ENCODE data around the gene ZNF608. TPM values are rescaled to one million over a fixed set of nuclear protein-coding genes. Genes with fewer than 3 reads are reported as not detected.

Gene ZNF608
- total and polyA plus RNA-seq, 5 experiments from 2014 or later, result 0.47 to 0.66 TPM; not detected in 3

DNA sequence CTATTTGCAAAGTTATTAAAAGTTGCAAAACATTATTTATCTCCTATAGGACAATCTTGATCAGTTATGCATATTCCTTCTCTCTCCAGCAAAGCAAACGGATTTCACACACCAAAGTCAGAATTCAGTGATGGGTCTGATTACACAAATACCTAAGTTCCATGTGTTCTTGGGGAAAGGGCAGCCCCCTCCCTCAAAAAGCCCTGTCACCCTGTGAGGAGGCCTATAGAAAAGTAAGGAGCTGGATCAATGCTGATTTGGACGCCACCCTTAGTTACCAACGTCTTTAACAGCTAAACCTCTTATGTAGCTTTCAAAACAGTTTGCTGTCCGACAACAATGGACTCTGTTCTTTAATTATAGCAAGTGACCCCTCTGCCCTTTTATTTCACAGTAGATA, 6.4 kb downstream of the ZNF608 start:
- no peak for DNase-seq
- Mint-ChIP-seq H3K9me3 (peaks cover 0 to 9% (median 0%) of the 10 kb centered on the region in 9 donors), H3K27ac (no peak overlapping the region), H3K36me3 (peaks cover 0 to 5% (median 0%) of the 10 kb centered on the region in 3 donors), H3K4me3 (no peak overlapping the region), H3K27me3 (peaks cover 14 to 43% (median 24%) of the 10 kb centered on the region in 5 donors), H3K4me1 (peaks cover 0 to 34% (median 1%) of the 10 kb centered on the region in 4 donors)
- no peak for ATAC-seq
- POLR2A ChIA-PET, result no interaction called here

- POLR2A ChIA-PET, result no interaction called here
Observed at GRCh38 chr5:124739634-124740025, 6.8 kb downstream of the ZNF608 start.

DNA sequence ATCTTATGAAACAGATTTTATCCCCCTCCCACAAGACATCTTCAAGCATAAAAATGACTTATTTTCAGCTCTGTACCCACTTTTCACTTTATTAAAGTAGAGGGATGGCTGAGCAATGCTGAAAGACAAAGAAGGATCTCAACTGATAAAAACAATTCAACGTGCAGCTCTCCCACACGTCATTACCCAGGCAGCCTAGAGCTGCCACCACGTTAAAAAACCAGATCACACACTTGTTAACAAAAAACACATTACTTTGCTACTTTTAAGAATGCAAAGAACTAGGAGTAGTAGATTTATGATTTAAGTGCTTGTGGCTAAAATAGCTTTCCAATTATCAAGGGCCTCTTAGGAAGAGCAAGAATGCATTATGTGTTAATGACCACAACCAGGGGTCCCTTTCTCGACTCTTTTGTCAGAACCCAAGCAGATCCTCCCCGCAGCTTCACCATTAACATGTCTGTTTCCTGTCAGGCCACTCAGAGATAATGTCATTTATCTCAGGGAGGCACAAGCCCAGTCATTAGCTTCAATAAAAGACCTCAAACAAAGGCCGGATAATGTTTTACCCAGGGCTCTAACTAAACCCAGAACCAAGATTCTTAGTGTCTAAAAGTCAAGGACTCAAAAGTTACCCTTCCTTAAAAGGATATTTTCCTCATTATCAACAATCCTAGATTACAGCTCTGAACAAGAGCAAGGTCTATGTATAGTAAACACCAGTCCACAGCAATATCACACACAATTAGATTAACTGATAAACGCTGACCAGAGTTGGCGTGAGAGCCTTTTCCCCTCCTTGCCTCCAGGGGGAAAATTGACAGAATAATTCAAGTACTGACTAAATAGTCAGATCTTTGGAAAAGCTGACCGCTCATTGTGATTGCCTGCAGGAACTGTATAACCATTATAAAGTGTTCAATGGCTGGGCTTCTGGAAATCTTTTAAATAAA, 7.5 kb downstream of the ZNF608 start:
- ATAC-seq (no peak), DNase-seq (no peak)
- Mint-ChIP-seq H3K27me3 (peaks cover 20 to 54% (median 30%) of the 10 kb centered on the region in 5 donors), H3K9me3 (peaks cover 0 to 9% (median 0%) of the 10 kb centered on the region in 9 donors), H3K4me3 (no peak overlapping the region), H3K27ac (peak overlapping the region in 1 of 10 donors; percentile 24), H3K36me3 (peaks cover 0 to 5% (median 0%) of the 10 kb centered on the region in 3 donors), H3K4me1 (peaks cover 0 to 34% (median 3%) of the 10 kb centered on the region in 4 donors)
- POLR2A ChIA-PET, result no interaction called here

More at GRCh38 chr5:124739634-124740025, 6.8 kb downstream of the ZNF608 start:
- Mint-ChIP-seq H3K36me3 (peaks cover 0 to 5% (median 0%) of the 10 kb centered on the region in 3 donors), H3K9me3 (peaks cover 0 to 9% (median 0%) of the 10 kb centered on the region in 9 donors), H3K27me3 (peaks cover 17 to 47% (median 26%) of the 10 kb centered on the region in 5 donors), H3K4me3 (no peak overlapping the region), H3K4me1 (peaks cover 0 to 34% (median 3%) of the 10 kb centered on the region in 4 donors), H3K27ac (no peak overlapping the region)
- ATAC-seq, result no peak
- DNase-seq, result no peak

DNA sequence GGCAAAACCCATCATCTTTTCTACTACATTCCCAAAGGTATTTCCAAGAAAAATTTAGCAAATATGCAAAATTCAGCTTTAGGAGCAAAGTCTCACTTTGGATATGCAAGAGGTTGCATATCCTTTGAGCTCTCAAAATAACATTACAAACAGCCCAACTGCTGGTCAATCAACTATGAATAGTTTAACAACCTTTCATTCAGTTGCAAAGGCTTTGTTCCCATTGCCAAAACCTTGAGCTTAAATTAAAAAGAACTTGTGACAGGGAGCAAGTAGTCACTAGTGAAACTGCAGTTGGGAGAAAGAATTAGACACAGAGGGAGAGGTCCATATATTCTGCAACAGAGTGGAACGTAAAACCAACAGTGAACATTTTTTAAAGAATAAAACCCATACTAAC, 8.8 kb downstream of the ZNF608 start:
- ATAC-seq (no peak), DNase-seq (no peak)
- POLR2A ChIA-PET, result no interaction called here
- H3K27me3 Mint-ChIP-seq, result peaks cover 27 to 66% (median 35%) of the 10 kb centered on the region in 5 donors
- peaks cover 0 to 9% (median 0%) of the 10 kb centered on the region in 9 donors for H3K9me3 Mint-ChIP-seq
- H3K4me3 Mint-ChIP-seq, result no peak overlapping the region
- H3K36me3 Mint-ChIP-seq, result peaks cover 0 to 5% (median 0%) of the 10 kb centered on the region in 3 donors
- peaks cover 0 to 36% (median 3%) of the 10 kb centered on the region in 4 donors for H3K4me1 Mint-ChIP-seq
- H3K27ac Mint-ChIP-seq, result no peak overlapping the region

- peaks cover 0 to 9% (median 0%) of the 10 kb centered on the region in 9 donors for H3K9me3 Mint-ChIP-seq
- no peak overlapping the region for H3K27ac Mint-ChIP-seq
- ATAC-seq (no peak), DNase-seq (no peak)
- POLR2A ChIA-PET, result no interaction called here
- peaks cover 0 to 42% (median 3%) of the 10 kb centered on the region in 4 donors for H3K4me1 Mint-ChIP-seq
- peaks cover 0 to 5% (median 0%) of the 10 kb centered on the region in 3 donors for H3K36me3 Mint-ChIP-seq
- no peak overlapping the region for H3K4me3 Mint-ChIP-seq
- H3K27me3 Mint-ChIP-seq, result peaks cover 29 to 71% (median 37%) of the 10 kb centered on the region in 5 donors
Observed at GRCh38 chr5:124736805-124737188, 9.6 kb downstream of the ZNF608 start.

DNA sequence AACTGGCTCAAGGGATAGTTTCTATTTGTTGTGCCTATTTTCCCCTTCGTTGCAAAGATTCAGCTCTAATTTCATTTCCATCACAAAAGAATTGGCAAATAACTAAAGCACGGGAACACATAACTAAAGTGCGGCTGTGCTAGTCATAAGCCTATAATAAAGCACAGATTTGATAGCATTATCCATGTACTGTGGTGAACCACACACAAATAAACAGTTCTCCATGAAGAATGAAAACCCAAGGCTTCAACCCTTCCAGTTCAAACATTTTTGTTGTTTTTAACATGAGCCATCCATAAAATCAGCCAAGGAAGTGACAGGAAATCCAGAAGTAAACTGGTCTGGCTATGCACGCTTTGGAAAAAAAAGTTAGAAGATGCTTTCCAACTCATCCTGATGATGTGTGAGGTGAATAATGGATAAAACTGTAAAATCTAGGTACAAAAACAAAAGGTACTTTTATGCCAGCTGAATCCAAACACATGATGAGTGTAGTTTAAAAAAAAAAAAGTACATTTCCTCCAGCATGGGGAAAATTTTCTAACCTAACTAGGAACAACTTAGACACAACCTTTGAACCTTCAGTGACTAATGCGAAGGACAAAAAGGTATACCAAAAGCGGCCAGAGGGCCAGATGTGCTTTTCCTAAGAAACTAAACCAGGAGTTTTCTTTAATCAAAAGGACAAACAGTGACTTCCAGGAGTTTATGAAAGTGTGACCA, 10.2 kb downstream of the ZNF608 start:
- H3K27me3 Mint-ChIP-seq, result peaks cover 29 to 71% (median 33%) of the 10 kb centered on the region in 5 donors
- ATAC-seq (no peak), DNase-seq (no peak)
- H3K4me3 Mint-ChIP-seq, result no peak overlapping the region
- no peak overlapping the region for H3K27ac Mint-ChIP-seq
- H3K9me3 Mint-ChIP-seq, result peaks cover 0 to 6% (median 0%) of the 10 kb centered on the region in 9 donors
- H3K36me3 Mint-ChIP-seq, result peaks cover 0 to 2% (median 0%) of the 10 kb centered on the region in 3 donors
- H3K4me1 Mint-ChIP-seq, result peaks cover 0 to 38% (median 3%) of the 10 kb centered on the region in 4 donors
- POLR2A ChIA-PET, result no interaction called here

GRCh38 chr5:124735169-124735858, 11.1 kb downstream of the ZNF608 start:
- no peak overlapping the region for H3K27ac Mint-ChIP-seq
- peaks cover 29 to 67% (median 34%) of the 10 kb centered on the region in 5 donors for H3K27me3 Mint-ChIP-seq
- peaks cover 0 to 4% (median 0%) of the 10 kb centered on the region in 9 donors for H3K9me3 Mint-ChIP-seq
- DNase-seq, result no peak
- H3K4me1 Mint-ChIP-seq, result peaks cover 0 to 33% (median 3%) of the 10 kb centered on the region in 4 donors
- no peaks in the 10 kb centered on the region for H3K36me3 Mint-ChIP-seq
- POLR2A ChIA-PET, result no interaction called here
- peak overlapping the region in 1 of 10 donors; percentile 52 for H3K4me3 Mint-ChIP-seq
- no peak for ATAC-seq

DNA sequence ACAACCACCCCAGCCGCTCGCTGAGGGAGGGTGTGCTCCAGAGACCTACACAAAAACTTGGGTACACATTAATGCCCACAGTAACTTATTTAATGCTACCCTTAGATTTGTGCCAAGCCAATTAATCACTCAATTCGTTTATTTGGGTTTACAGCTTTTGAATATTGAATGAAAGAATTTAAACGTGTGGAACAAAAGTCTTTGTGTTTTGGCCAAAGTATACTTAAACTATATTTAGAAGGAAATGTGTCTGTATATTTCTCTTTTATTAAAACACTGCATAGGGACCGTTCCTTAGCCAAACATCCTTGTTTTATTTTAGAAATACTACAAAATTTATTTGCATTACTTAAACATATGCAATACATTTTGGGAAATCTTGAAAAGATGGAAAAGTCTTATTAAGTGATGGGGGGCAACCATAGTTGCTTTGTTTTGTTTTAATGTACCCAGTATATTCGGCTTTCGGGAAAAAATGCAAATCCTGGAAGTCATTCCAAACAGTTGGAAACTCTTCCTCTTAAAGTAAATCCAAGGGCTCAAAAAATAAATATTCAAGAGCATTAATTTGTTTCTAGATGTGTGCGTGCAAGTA, 11.8 kb downstream of the ZNF608 start:
- ATAC-seq (no peak), DNase-seq (no peak)
- Mint-ChIP-seq H3K27me3 (peaks cover 25 to 60% (median 28%) of the 10 kb centered on the region in 5 donors), H3K36me3 (no peaks in the 10 kb centered on the region), H3K9me3 (peaks cover 0 to 4% (median 0%) of the 10 kb centered on the region in 9 donors), H3K4me3 (peak overlapping the region in 1 of 10 donors; percentile 52), H3K4me1 (peaks cover 0 to 39% (median 3%) of the 10 kb centered on the region in 4 donors), H3K27ac (no peak overlapping the region)
- POLR2A ChIA-PET, result no interaction called here

DNA sequence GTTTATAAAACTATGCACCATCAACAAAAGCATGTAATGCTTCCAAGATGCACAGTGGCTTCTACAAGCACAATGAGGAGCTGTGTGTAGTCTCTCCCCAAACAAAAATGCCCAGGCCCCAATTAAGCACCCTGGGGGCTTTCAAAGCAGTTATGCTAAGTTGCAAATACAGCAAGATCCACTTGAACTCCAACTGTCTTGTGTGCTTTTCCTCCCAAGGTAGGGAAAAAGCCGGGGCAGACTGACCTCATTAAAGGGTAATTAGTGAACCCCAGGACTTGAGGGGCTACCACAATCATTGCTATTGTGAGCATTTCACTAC, 13.1 kb downstream of the ZNF608 start:
- H3K4me1 Mint-ChIP-seq, result peaks cover 0 to 34% (median 3%) of the 10 kb centered on the region in 4 donors
- POLR2A ChIA-PET, result no interaction called here

GRCh38 chr5:124732428-124733328, 13.8 kb downstream of the ZNF608 start:
- H3K27me3 Mint-ChIP-seq, result peaks cover 20 to 45% (median 27%) of the 10 kb centered on the region in 5 donors
- ATAC-seq (no peak), DNase-seq (no peak)
- H3K27ac Mint-ChIP-seq, result peak overlapping the region in 1 of 10 donors; percentile 60
- peaks cover 0 to 34% (median 3%) of the 10 kb centered on the region in 4 donors for H3K4me1 Mint-ChIP-seq
- H3K4me3 Mint-ChIP-seq, result no peak overlapping the region
- POLR2A ChIA-PET, result no interaction called here
- H3K36me3 Mint-ChIP-seq, result no peaks in the 10 kb centered on the region
- peaks cover 0 to 4% (median 0%) of the 10 kb centered on the region in 9 donors for H3K9me3 Mint-ChIP-seq

More for the DNA sequence above, 13.1 kb downstream of the ZNF608 start:
- peaks cover 0 to 4% (median 0%) of the 10 kb centered on the region in 9 donors for H3K9me3 Mint-ChIP-seq
- H3K36me3 Mint-ChIP-seq, result no peaks in the 10 kb centered on the region
- ATAC-seq (no peak), DNase-seq (no peak)
- H3K4me3 Mint-ChIP-seq, result no peak overlapping the region
- H3K27ac Mint-ChIP-seq, result no peak overlapping the region
- H3K27me3 Mint-ChIP-seq, result peaks cover 20 to 51% (median 27%) of the 10 kb centered on the region in 5 donors

GRCh38 chr5:124730381-124730780, 16.1 kb downstream of the ZNF608 start:
- H3K4me1 Mint-ChIP-seq, result peaks cover 0 to 17% (median 3%) of the 10 kb centered on the region in 4 donors

More at GRCh38 chr5:124730381-124730780, 16.1 kb downstream of the ZNF608 start:
- DNase-seq (no peak), ATAC-seq (no peak)
- POLR2A ChIA-PET, result no interaction called here
- no peak overlapping the region for H3K27ac Mint-ChIP-seq
- peaks cover 14 to 31% (median 21%) of the 10 kb centered on the region in 5 donors for H3K27me3 Mint-ChIP-seq
- peaks cover 0 to 3% (median 0%) of the 10 kb centered on the region in 9 donors for H3K9me3 Mint-ChIP-seq
- H3K4me3 Mint-ChIP-seq, result no peak overlapping the region
- no peaks in the 10 kb centered on the region for H3K36me3 Mint-ChIP-seq
